HTR-8/SVneo (cell line): Measurements from ENCODE around the gene TRIM66.

Experiments used
- DNase-seq: peaks from one replicate; pipeline ENCODE4 v3.0.0; 2011; ENCODE audit warnings: low spot score, mixed read lengths; ENCODE audit not compliant: insufficient read length
- FAIRE-seq: peaks from 2 replicates; lab custom pipeline; 2011; peaks lifted over from hg19 to GRCh38; lab: Jason Lieb, UNC

The TRIM66 gene

DNA sequence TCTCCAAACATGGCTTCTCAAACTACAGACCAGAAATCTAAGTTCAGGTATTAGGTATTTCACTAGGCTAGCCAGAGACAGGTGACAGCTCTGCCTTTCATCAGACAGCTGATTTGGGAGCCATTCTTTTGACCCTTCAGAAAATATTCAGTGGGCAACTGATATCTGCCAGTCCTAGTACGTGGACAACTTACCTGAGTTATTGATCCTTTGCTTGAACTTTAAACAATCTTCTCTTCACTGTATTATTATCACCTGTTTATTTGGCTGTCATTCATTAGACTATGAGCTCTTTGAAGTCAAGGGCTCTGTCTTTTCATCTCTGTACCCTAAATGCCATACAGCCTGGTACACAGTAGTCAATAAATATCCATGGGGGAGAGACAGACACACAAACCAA lies 17.2 kb downstream of the TRIM66 start:
- DNase-seq (no peak), FAIRE-seq (no peak)

DNA sequence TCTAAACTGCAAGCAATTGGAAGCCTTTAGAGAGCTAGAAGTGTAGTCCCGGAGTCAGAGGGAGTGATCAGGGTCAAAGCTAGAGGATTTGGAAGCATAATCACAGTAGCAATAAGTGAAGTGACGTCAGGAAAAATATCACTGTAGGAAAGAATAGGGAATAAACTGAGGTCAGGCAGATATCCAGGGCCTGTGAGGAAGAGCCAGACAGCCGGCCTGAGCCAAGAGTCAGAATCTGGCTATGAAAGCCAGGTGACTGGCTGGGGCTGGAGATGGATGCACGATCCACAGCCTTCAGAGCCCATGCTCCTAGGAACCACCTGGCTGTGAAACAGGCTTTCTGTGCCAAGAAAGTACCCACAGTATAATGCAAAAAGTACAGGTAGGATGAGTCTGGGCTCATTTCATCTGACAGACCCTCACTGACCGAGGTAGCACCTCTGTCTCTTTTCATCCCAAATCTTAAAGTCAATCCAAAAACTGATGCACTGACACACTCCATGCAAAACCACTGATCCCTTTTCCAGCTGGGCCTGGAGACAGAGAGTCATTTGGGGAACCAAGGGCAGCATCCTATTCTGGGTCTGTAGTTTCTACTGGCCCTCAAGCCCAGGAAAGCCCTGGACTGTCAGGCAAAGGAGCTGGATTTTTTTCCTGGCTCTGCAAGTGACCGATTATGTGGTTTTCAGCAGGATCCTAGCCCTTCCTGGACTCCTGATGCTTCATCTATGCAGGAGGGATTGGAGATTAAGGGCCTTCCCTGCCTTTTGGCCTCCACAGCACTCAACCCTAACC lies 21.3 kb downstream of the TRIM66 start:
- FAIRE-seq (no peak), DNase-seq (no peak)

DNA sequence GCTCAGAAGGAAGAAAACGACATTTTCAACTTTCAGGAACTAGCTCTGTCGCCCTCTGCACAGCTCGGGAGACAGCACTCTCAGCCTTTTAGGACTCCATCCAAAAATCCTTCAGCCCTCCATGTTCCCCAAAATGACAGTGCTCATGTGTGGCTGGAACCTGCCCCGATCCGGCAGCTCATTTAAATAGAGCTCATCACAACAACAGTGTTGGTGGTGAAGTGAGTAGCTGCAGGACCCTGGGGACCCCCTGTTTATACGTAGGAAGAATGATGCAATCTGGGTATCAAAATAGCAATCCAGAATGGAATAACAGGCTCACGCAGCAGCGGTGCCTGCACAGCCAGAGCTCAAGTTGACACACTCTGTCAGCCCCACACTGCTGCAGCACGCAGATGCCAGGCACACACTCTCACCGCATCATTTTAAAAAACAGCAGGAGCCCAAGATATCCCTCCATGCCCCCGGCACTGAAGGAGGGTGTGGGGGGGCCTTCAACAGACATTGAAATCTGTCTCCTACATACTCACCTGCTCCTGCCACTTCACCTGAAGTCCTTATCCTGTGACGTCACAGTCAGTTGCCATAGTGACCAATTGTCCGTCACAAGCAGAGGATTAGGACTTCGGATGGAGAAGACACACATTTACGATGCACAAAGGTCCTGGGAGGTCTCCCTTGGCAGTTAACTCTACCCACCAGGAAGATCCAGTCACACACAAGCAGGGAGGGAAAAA lies 24.0 kb downstream of the TRIM66 start:
- DNase-seq (no peak), FAIRE-seq (peak; percentile 64)

DNA sequence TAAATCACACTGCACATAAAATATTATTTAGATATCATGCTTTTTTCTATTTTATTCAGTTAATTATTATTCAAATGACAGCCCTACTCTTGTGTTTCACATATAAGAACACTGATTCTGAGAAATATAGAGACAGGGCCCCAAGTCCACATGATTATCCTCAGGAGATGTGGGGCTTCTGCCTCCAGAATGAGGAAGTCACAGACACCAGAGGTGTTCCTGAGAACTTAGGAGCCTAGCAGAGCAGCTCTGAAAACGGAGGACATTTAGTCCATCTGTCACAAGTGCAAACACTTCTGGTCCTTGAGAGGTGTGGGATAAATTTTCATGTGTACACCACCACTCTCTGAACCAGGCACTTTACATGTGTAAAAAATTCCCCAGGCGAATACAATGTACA lies 26.2 kb downstream of the TRIM66 start:
- DNase-seq (no peak), FAIRE-seq (no peak)

DNA sequence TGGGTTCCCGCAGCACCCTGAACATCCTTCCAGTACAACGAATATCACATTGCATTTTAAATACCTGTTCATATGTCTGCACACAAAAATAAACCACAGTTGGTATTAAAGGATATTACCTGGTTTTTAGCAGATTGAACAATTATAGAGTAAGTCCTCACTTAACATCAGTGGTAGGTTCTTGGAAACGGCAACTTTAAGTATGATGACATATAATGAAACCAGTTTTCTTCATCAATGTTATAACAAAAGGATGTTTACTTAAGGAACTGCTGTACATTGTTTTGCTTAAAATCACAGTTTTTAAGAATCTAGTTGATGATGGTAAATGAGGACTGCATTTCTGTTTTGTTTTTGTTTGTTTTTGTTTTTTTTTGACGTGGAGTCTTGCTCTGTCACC lies 28.0 kb downstream of the TRIM66 start:
- DNase-seq = no peak
- no peak for FAIRE-seq

DNA sequence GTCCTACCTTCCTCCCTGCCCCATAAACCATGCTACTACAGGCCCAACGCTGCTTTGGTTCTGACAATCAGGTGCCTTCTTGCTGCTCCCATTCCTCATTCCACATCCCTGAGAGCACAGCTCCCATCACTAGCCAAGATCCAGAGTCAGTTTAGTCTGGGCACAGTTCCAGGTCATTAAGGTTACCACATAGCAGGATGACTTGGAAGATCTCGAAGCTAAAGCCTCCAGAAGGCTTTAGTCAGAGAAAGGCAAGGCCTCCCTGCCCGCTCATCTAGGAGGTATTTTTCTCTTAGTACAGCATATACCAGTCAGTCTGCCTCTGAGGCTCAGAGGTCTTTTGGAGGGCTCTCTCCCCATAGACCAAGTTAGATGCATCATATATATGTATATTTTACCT lies 30.3 kb downstream of the TRIM66 start:
- peak; percentile 30 for DNase-seq

DNA sequence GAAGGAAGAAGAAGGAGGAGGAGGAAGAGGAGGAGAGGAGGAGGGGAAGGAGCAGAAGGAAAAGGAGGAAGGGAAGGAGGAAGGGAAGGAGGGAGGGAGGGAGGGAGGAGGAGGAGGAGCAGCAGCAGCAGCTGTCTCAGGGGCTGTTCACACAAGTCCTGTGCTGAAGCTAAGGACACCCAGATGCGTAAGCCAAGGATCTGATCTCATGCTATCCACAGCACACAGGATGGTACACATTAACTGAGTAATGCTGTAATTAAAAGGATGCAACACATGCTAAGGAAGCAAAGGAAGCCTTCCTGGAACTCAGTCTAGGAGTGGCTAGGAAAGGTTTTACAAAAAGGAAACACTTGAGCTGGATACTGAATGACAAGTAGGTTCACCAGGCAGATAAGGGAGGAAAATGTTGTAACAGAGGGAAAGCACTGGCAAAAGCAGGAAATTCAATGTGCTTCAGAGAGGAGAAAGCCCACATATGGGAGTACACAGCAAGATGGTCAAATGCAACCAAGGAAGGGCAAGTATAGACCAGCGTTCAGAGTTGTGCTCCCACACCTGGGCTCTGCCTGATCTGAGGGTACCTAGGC lies 32.0 kb downstream of the TRIM66 start:
- DNase-seq (no peak), FAIRE-seq (no peak)

More for the DNA sequence above, 30.3 kb downstream of the TRIM66 start:
- FAIRE-seq = no peak

DNA sequence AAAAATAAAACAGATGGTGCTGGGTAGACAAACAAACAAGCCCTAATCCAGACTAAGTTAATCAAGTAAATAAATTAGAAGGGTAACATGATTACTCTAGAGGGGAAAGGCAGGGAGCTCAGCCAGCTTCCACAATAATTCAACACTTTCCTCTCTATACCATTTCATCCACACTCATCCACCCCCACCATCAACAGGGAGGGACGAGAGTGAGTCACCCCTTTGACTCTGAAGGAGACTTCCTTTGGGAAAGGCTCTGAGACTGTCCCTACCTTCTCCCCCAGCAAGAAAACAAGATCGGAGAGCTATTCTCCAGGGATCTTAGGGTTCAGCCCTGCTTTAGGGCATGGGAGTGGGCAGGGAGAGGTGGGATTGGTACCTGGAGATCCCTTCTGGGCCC lies 33.1 kb downstream of the TRIM66 start:
- FAIRE-seq = no peak

DNA sequence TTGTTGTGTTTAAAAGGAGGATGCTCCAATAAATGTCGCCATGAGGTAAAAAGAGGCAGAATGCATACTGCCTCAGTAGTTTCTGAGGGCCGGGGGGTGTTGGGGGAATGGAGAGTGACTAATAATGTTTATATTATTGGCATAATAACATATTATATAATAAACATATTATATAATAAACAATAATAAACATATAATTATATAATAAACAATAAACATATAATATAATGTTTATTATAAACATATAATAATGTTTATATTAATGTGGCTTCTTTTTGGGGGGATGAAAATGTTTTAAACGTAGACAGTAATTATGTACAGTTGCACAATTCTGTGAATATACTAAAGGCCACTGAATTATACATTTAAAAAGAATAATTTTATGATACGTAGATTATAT lies 35.6 kb downstream of the TRIM66 start:
- FAIRE-seq (no peak), DNase-seq (no peak)

More for the DNA sequence above, 33.1 kb downstream of the TRIM66 start:
- peak; percentile 29 for DNase-seq

DNA sequence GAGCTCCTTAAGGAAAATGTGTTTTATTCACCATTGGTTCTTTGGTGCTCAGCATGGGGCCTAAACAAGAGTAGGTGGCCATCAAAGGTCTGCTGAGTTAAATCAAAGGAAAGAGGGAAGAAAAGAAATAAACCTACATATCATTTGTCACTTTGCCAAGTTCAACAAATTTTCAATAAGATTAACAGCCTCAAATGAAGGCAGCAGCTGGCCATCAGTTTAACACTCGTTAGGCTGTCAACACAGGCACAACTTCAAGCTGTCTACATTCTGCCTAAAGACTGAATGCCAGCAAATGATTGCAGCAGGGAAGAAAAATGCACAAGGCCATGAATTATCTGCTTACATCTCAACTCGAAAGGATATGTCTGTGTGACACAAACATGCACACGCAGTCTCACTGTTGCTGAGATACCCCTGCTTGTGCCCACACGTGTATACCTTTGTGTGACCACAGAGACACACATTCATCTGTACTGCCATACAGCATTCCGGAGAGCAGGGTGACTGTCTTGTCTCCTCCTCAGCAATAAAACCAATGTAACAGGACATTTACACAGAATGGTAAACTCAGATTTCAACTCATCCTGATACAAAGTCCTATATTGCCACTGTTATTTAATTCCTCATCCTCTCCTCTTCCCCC lies 40.1 kb downstream of the TRIM66 start:
- FAIRE-seq = no peak
- DNase-seq = no peak

DNA sequence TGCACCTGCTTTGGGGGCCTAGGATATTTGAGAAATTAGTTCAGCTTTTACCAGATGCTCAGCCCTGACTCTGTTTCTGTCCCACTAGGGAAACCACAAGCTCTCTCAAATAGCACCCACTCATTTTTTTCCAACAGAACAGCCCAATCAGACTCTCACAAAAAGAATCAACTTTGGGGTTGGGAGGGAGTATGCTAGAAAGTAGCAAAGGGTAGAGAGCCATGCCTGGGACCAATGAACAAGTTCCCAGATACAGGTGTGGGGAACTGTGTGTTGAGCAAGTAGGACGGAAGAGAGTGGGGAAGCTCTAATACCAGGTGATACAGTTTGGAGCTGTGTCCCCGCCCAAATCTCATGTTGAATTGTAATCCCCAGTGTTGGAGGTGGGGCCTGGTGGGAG lies 41.1 kb downstream of the TRIM66 start:
- DNase-seq = no peak
- FAIRE-seq = no peak

DNA sequence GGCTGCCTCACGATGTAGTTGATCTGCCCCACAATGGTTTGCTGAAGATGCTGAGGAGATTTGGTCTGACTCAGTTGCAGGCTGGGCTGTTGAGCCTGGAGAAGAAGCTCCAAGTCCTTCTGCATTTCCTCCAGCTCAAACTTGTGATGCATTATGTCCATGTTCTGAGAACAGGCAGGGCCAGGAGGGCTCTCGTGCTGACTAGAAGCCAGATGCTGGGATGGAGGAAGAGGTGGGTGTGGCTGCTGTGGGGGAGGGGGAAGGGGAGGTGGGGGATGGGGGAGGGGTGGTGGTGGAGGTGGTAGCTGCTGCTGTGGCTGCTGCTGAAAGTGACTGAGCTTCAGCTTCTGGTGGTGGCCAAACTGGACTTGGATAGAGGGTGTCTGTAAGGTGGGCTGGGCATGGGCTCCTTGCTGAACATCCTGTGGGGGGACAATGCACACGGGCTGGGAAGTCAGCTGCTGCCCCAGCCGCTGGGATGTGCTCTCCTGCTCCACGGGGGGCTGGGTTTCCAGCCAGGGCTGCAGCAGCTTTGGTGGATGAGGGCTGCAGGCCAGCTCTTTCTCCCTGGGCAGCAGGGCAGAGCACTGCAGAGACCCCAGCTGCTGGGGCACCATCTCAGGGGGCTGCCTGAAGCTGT lies 42.1 kb downstream of the TRIM66 start:
- FAIRE-seq (no peak), DNase-seq (no peak)

DNA sequence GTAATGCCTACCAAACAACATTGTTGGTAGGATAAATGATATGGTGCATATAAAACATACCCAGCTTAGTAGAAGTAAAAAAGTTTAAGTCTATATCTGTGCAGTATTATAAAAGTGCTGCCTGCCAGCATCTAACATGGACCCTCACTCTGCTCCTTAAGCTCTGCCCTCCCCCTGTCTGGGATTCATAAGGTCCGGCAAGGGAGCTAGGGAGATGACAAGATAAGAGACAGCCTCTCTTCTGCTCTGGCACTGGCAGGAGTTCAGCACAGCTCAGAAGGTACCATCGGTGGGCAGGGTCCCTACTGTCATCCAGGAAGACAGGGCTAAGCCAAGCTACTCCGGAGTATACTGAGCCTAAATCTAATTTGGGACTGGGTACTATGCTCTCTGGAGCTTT lies 42.8 kb downstream of the TRIM66 start:
- FAIRE-seq (no peak), DNase-seq (no peak)

DNA sequence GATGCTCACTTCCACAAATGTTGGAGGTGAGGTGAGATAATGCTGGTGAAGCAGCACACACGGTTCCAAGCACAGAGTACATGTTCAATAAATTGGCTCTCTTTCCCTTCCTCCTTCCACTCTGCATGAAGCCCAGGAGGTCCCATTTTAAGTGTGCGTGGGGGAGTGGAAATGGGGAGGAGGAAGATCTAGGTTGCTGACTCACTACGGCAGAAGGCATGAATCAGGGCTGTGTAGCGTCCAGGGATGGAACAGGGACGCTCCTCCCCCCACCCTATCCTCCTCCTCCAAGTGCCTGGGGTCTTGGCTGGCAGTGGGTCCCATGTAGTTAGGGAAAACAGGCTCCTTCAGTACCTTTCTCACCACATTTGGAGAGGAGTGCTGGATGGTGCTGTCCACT lies 44.2 kb downstream of the TRIM66 start:
- DNase-seq (no peak), FAIRE-seq (no peak)

DNA sequence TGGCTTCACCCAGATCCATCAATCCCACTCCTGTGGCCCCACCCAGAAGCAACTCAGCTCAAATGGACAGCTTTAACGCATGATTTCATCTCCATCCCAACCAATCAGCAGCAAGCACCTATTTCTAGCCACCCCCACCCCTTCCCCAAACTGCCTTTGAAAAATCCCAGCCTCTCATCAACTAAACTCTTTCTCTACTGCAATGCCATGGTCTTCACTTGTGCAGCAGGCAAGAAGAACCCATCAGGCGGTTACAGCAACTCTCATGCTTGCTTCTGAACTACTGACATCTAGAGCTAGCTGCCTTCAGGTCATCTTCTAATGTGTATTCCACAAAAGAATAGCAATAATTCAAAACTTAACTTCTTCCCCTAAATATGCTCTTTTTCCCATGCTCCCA lies 46.3 kb downstream of the TRIM66 start:
- DNase-seq (no peak), FAIRE-seq (peak; percentile 70)

DNA sequence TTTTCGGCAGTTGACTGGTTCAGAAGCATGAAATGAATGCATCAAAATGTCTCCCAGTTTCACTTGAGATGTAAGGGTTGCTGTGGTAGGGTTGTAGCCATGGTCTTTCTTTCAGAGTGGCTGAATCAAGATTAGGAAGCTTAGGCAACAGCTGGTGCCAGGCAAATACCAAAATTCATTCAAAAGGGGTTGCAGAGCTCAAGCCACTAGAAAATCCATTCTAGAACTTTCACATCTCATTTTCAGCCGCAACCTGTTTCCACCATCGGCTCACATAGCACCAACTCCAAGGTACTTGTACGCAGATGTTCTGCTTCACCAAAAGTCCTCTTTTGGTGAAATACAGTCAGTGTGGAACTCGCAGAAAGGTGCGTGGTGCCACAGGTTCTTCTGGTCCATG lies 48.0 kb downstream of the TRIM66 start:
- FAIRE-seq (no peak), DNase-seq (no peak)

DNA sequence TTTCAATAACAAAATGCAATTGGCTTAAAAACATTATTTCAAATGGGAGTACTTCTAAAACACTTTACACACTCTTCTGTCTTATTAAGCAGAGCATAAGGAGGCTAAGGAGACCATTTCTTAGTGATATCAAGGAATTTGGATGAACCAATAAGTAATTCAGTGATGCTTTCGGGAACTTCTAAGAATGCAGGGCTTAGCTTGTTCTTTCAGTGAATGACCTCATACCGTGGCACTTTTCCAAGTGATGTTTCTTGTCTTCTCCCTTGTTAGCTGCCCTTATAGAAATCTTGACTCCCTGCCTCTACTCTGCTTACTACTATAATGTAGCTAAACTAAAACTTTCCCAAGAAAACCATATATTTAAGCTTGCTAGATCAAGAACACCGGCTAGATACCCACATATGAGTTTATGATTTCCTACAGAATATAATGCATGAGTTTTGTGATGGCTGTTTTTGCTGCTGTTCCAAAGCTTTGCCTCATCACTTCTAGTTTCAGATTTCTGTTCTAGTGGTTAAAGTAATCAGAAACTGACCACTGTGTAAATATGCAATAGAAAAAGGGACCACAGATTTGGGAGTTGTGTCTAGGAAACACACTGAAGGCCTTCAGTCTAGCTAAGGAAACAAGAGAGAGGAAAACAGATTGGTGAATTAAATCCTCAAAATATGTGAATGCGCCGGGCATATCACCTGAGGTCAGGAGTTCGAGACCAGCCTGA lies 50.9 kb downstream of the TRIM66 start:
- peak; percentile 11 for DNase-seq
- FAIRE-seq = no peak

DNA sequence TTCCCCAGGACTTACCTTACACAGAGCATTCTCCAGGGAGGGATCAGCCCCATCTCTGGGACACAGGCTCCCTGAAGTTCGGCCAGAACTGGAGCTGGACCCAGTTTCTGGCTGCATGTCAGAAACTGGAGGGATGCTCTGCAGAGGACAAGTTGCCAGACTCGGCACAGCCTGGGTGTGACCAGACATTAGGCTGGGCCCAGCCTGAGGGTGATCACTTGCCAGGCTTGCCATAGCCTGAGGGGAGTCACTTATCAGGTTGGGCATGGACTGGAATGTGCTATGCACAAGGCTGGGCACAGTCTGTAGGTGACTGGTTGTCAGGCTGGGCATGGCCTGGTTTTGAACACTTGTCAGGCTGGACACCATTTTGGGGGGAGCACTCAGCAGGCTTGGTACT lies 57.8 kb downstream of the TRIM66 start:
- no peak for FAIRE-seq
- DNase-seq = no peak

DNA sequence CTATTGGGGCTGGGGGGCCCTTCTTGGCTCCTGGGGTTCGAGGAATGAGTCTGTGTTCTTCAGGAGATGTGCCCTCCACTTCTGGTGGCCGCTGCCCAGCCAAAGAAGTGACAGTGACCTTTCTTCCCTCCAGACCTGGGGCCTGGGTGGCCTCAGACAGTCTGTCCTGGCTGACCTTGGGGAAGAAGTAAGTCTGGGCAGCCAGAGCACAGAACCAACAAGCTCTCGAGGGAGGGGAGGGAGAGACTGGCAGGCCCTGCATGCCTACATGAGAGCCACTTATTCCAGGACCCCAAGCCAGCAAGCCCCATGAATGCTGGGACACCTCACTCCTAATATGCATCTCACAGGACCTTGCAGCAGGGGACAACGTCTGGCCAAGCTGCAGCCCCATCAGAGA lies 61.3 kb downstream of the TRIM66 start:
- DNase-seq (no peak), FAIRE-seq (no peak)

DNA sequence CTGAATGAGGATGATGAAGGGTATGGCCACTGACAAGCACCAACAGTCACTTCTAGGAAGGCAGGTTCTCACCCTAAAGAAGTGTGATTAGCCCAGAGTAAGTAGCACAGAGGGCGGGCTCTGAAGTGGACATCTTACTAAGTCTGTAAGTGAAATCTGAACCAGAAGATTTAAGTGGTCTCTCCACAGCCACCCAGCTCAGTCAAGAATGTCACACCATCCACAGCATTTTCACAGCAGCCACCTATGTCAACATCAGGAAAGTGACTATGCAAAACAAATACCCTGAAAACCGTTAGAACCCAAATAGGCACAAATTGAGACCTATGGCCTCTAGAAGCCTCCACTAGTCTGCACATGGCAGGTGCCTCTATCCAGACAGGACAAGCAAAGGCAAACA lies 65.4 kb downstream of the TRIM66 start:
- DNase-seq (no peak), FAIRE-seq (no peak)
